Activated T-cell treated with anti-CD3 and anti-CD28 coated beads for 4 hours (primary cell): ENCODE measurements around the gene ZCCHC18.
"Not testable (repeated sequence)": the region's sequence is repeated elsewhere in the genome, so short reads cannot be mapped to it uniquely, and the experiment has no call there.

Source experiments
- DNase-seq: peaks from one replicate; pipeline ENCODE4 v3.0.0-alpha.2; 2020

ZCCHC18 gene

DNA sequence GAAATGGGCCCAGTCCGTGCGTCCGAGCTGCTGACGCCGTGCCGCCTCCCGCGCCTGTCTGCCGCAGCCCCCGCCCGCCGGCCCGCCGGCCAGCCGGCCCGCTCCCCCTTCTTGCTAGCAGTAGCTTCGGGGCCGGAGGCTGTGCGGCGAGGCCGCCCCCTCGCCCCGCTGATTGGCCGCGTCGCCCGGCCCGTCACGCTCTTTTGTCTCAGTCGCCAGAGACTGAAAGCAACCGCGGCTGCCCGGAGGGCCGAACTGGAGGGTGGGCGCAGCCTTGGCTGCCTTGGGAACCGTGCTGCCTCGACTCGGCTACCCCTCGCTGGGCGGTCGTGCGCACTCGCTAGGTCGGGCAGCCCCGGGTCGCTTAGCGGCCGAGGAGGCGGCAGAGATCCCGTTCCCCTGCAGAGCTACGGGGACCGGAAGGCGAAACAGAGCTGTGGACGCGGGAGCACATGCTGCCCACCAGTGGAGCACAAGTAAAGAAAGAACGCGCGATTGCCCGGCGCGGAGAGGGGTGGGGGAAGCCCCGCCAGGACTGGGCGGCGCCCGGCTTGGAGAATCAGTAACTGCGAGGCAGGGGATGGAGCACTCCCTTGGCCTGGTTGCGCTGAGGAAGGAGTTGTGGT, at the start of gene ZCCHC18:
TSS of gene ZCCHC18 (plus strand) at position 198 of the 626 bp plus-strand sequence. CDS start 1,589 bp downstream, outside the sequence.
- peak; percentile 5 for DNase-seq

DNA sequence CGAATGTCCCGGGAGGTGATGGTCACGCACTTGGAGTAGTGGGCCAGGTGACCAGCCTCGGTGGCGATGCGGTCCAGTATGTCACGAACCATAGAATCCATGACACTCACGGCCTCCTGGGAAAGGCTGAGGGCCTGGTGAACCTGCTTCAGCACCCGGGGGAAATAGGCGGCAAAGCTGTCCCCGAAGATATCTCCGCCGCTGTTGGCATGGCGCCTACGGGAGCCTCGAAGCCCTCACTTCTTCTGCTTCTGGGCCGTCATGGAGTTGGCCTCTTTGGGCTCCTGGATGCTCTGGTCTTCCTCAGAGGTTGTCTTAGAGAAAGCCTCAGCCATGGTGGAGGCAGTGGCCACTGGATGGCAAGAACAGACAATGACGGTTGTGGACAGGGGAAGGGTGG, 49.7 kb upstream of the ZCCHC18 start:
- not testable (repeated sequence) for DNase-seq

DNA sequence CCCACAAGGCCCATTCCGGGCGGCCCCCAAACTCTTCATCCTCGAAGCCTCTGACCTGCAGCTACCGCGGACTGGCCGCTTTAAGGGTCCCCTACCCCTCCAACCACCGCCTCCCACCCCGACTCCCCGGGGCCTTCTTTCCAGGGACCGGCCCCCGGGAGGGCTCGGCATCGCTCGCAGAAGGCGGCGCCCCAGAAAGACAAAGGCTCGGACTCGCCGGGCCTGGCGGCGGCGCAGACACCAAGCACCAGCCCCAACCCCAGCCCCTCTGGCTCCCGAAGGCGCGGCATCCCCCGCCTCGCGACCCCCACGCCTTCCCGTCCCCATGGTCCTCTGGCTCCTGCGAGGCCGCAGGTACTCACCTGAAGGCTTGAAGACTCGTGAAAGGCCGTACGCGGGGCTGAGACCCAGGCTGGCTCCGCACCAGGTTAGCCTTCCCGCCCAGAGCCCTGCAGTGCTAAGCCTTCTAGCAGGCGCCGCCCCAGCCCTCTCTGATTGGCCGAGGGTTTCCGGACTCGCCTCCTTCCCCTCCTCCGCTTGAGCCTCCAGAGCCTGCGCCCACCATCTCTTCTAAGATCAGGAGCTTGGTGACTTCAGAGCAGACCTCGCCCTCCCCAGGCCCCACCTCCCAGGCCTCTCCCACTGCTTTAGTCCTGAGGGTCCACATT, 36.4 kb upstream of the ZCCHC18 start, which contains the start of gene TMSB15C:
TSS of gene TMSB15C (minus strand) at position 459 of the 668 bp plus-strand sequence.
- DNase-seq: not testable (repeated sequence)

DNA sequence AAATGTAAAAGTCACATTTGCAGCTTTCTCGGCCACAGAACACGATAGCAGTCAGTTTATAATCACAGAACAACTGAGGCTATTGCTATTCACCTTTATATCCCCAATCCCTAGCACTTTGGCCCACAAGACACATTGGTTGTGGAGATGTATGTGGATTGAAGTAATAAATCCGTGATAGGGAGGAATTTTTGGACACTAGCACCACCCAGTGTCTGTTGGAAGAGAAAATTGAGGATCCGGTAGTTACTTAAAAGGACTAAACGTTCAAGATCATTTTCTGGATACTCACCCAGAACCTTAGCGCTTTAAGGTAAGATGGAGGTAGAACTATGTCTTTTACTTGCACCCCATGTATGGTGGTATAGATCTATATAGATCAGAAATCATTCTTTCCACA, 34.5 kb upstream of the ZCCHC18 start:
- DNase-seq: not testable (repeated sequence)

DNA sequence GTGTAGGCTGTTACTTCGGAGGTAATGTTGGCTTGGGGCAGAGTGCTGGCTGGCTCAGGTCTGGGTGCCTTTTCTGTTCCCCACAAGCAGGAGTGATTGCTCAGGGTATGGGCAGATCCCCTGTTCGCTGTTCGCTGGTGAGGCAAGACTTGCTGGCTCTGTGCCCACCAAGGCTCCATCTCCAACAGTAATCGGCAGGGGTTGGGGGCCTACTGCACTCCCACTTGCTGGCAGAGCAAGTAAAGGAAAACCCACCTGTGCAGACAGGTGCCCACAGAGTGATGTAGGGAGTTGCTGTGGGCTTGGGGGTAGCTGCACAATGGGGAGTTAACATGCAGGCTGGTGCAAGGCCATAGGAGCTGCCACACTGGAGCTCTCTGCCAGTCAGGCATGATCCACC, 28.3 kb upstream of the ZCCHC18 start:
- DNase-seq: no peak

DNA sequence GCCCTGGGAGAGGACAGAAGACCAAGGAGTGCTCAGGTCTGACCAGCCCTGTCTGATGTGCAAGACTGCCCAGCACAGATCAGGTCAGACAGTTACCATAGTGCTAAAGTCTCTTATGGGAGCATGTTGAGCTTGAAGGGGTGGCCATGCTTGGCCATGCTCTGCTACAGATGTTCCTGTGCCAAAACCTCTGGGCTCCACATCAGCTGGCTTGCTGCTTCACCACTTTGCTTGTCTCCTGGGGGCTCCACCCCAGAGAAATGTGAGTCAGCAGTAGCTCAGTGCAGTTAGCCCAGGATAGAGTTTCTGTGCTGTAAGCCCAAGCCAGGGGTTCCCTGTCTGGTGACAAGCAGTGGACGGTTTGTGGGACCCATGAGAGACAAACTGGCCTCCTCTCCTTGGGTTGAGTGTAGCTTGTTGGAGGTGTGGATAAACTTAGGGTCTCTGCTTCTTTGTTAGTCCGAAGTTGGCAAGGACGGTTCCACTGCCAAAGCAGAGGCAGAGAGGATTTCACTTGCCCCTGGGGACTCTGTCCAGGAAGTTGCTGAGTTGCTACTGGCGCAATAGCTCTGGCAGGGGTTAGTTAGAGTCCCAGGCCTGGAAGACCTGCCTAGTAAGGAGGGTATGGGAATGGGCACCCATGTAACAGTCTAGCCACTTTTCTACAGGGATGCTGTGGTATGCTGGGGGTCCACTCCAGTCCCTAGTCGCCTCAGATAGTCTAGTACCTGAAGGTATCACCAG, 27.6 kb upstream of the ZCCHC18 start:
- DNase-seq: no peak

DNA sequence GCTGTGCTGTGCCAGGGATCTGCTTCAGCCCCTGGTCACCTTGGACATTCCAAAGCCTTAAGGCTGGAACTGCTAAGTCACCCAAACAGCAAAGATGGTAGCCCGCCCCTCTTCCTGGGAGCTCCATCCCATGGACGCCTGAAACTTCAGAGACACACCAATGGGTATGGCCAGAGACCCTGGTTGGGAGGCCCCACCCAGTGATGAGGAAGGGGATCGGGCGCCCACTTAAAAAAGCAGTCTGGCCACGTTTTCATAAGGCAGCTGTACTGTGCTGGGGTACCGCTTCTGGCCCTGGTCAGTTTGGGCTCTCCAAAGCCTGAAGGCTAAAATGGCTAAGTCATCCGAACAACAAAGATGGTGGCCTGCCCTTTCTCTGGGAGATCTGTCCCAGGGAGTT, 26.8 kb upstream of the ZCCHC18 start:
- DNase-seq: no peak

DNA sequence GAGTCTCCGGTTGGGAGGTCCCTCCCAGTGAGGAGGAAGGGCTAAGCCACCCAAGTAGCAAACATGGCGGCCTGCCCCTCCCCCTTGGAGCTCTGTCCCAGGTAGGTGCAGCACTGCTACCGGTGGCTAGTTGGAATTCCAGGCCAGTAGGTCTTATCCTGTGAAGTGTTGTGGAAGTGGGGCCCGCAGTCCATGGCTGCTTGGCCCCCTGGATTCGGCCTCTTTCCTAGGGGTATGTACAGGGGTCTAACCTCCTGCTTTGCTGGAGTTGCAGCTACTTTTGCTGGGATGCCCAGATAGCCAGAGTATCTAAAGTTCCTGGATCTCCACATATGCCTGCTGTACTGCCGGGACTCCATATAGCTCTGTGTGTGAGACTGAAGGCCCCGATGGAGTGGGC, 26.4 kb upstream of the ZCCHC18 start:
- DNase-seq: no peak

DNA sequence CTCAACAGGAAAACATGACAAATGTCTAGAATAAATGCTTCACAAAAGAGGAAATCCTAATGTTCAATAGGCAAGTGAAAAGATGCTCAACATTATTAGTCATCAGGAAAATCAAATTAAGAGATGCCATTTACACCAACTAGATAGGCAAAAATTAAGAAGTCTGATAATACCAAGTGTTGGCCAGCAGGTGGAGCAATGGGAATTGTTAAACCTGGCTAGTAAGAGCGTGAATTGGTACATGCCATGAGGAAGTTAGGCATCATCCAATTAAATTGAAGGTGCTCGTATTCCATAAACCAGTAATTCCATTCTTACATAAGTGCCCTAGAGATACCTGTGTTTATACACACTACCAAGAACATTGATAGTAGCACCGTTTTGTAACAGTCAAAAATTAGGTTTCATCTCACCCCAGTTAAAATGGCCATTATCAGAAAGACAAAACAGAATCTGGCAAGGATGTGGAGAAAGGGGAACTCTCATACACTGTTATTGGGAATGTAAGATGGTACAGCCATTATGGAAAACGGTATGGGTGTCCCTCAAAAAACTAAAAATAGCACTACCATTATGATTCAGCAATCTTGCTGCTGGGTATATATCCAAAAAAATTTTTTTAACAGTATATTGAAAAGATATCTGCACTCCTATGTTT, 14.0 kb upstream of the ZCCHC18 start:
- DNase-seq: peak; percentile 19

DNA sequence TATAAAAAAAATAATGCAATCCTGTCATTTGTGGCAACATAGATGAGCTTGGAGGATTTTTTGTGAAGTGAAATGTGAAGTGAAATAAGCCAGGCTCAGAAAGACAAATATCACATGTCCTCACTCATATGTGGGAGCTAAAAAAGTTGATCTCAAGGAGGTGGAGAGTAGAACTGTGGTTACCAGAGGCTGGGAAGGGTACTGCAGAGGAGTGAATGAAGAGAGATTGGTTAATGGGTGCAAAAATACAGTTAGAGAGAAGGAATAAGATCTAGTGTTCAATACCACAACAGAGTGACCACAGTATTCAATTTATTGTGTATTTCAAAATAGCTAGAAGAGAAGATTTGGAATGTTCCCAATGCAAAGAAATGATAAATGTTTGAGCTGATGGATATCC, 13.4 kb upstream of the ZCCHC18 start:
- DNase-seq: no peak

DNA sequence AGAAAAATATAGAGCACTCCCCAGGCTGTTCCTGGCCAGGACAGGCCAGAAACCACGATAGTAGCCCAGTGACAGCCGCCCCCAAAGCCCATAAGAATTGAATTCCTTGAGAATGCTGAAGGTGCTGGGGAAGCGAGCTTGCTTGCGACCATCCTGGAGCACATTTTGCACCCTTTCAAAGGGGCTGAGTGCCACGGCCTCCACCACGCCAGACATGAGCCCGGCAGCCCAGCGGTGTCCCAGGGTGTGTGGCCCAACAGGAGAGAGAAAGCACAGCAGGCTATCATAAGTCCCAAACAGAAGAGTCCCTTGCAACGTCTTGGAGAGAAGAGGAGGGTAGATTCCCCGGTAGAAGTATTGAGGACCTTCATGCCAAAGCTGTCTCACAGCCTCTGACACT, 7.6 kb upstream of the ZCCHC18 start:
- no peak for DNase-seq

DNA sequence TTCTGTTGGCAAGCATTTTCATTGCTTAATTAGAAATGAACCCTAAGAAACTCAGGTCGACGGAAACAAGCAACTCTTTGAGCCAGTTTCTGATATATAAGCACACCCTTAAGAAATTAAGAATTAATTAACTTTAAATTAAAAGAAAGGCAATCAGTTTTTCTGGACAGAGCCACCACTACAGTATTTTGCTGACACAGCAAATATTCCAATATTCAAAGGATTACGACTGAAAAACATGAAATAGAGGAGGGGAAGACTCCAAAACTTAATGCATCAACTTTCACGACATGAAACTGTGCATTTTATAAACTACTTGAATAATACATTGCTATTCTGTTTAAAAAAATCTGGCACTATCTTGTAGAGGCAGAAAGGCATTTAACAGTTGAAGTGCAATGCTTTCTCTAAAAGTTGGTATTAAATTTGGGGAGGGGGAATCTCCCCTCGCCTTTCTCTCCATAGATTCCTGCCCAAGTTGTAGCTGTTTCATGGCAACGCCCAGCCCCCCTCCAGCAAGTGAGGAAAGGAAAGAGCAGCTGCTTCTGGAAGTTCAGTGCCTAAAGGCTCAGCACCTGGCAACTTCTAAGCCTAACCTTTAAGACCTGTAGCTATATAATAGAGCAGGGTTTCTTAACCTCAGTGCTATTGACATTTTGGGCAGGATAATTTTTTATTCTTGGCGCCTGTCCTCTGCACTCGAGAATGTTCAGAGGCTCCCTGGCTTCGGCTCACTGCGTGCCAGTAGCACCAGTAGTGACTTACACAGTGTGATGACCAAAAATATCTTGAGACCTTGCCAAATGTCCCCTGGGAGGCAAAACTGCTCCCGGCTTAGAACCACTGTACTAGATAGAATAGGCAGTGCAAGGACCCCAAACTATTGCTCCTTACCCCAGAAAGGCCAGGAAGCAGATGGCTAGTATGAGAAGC, 6.7 kb upstream of the ZCCHC18 start:
- no peak for DNase-seq

DNA sequence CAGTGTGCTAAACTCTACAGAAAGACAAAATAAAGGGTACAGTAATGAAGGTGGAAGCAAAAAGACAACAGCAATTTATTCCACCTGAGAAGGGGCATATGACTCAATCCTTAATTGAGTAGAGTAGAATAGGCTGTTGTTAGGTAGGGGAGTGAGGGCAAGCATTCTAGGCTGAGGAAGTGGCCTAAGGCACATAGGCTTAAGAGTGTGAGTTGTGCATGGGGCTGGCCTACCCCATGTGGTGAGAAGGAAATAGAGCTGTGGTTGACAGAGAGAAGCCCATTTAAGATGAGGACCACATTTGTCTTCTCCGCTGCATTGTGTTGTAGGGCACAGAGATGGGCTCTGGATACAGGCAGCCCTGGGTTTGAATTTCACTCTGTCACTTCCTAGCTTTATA, 3.4 kb upstream of the ZCCHC18 start:
- DNase-seq: no peak

DNA sequence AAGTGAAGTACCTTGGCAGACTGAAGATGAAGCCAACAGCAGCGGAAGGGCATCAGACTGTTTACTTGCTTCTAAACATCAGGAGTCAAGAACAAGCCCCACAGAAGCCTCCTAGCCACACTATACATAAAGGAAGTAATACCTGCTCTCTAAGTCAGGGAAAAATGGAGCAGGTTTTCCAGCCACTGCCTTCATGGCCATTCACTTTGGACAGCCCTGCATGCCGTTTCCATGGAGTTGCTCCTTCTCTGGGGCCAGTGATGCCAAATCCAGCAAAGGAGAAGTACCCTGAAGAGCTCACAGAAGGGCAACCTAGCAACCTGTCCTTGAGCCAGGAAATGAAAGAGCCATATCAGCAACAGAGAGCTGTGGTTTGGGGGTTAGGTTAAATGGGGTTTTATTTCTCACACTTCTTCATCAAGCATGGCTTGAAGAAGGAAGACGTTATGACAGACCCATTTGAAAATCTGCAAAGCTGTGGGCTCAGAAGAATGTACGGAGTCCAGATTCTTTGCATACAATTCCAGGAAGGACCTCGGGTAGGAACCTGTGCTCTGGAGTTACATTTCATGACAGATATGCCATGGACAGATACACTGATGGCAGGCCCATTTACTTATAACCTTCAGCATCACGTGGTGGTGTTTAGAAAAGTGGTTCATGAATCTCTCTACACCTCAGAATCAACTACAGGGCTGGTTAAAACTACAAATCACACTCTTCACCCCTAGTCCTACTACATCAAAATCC, 1.7 kb upstream of the ZCCHC18 start:
- DNase-seq: not testable (repeated sequence)

DNA sequence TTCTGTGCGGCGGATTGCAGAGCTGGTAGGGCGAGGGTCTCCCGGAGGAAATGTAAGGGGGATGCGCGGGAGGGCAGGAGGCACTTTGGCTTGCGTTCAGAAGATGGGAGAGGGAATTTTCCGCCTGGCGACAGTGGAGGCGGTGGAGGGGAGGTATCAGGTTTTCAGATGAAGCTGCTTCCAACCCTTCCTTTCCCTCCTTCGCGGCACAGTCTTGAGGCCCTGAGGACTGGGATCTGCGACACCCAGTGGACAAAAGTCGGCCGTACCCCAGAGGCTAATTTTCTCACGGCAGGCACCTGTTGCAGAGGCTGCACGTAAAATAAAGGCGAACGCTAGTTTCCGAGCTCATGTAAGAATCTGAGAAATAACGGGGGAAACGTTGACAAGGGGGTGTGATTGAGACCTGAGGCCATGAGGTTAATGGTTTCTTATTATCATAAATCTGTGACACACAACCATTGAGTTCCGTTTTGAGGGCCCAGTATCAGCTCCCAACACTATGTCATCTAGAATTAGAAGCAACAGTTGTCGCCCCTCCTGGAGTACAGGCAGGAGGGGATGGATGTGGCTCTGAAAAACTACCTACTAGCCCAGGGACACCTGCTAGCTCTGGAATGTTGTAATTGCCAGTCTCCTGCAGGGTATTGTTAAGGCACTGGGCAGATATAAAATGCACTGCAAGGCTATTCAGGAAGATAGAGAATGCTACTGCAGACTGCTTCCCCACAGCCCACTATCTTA, 1.1 kb downstream of the ZCCHC18 start:
- DNase-seq: peak; percentile 6

DNA sequence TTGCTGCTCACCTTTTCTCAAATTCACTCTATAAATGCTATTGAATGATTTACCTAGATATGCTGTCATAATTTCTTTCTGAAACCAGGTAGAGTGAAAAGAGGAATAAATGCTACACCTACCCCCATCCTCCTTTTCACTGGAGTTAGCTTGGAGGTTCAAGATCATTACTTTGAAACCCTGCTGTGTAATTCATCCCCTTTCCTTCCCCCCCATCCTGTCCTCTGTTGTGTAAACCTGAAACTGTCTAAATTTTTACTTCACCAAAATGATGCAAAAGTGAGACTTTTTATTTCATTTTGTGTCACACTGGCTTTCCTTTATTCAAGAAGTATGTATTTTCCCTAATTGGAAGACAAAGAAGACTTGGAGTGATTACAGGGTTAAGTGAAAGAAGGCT, 5.4 kb downstream of the ZCCHC18 start:
- DNase-seq: no peak

DNA sequence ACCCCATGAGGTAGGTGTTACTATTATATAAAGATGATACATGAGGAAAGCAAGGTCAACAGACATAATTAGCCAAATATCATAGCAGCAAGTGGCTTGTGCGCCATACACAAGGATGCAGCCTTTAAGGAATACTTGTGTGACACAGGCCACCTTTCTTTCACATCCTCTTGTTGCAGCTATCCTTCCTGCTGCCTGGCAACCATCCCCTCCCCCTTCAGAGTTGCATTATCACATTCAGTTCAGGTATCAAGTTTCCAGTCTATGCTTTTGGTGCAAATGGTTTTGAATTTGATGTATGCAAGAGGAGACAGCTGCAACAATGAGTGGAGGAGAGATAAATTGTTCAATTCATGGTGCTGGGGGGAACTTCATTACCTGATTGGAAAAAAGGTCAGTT, 6.4 kb downstream of the ZCCHC18 start:
- DNase-seq: no peak

DNA sequence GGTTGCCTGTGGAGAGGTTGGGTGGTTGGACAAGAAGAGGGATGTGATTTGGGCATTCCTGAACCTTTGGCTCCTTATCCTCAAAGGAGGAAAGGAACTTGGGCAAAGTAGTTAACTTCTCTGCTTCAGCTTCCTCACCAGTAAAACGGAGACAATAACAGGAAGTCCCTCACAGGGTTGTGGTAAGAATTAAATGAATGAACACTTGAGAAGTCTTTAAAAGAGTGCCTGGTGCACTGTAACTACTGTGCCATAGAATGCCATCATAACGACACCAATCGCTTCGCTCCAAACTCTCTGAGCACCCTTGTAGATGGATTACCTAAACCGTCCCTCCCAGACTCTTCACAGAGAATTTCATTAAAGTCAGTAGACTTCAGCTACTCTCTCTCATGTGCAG, 10.5 kb downstream of the ZCCHC18 start:
- DNase-seq: no peak

DNA sequence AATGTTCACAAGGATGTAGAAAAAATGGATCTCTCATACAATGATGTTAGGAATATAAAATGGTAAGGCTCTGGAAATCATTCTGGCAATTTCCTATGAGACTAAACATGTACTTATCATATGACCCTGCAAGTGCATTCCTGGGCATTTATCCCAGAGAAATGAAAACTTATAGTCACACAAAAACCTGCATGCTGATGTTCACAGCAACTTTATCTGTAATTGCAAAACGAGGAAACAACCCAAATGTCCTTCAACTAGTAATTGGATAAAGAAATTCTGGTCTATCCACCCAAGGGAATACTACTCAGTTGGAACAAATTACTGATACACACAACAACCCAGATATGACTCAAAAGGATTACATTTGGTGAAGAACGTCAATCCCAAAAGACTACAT, 14.5 kb downstream of the ZCCHC18 start:
- DNase-seq: no peak

DNA sequence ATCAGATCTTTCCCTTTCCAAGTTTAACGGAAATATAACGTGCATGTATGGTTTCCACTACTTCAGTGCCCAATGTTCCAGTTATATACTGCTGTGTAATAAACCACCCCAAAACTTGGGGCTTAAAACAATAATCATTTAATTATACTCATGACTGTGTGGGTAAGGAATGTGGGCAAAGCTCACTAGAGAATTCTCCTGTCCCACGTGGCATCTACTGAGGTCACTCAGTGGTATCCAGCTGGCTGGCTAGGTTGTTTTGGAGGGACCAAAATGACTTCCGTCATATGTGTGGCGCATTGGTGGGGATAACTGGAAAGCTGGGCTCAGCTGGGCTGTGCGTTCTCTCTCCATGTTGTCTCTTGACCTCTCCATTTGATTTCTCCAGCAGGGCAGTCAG, 18.5 kb downstream of the ZCCHC18 start:
- no peak for DNase-seq
